ENCODE measurements around the gene BGLAP. TPM values are rescaled to one million over a fixed set of nuclear protein-coding genes. Genes with fewer than 3 reads are reported as not detected.

The BGLAP gene
- total RNA-seq: 1.8 TPM
- polyA plus RNA-seq (ENCODE audit: insufficient read depth, low read depth, low replicate concordance): 1.7 TPM
- long read RNA-seq, donor 1: 0 reads
- long read RNA-seq, donor 2: 0 reads
- long read RNA-seq, donor 3: 0 reads
- long read RNA-seq, donor 4: 0 reads
- long read RNA-seq, donor 5: 0 reads
- long read RNA-seq, donor 6, partial matches to known transcripts: 0 of 1 reads
- long read RNA-seq, donor 6, other reads (novel, unspliced or antisense): 0 of 1 reads
- long read RNA-seq, donor 7: 0 reads
- long read RNA-seq, donor 8: 0 reads
- long read RNA-seq, donor 9: 0 reads
- long read RNA-seq, donor 10: 0 reads

- DNase-seq (no peak), FAIRE-seq (no peak)
- Histone ChIP-seq H3K9ac (ENCODE audit: low read length in 3 of 3) (no peak within 1 kb of the TSS), H3K27ac (ENCODE audit: low read depth in 2 of 2, low read length in 2 of 2) (no peak within 1 kb of the TSS), H3K4me3 (ENCODE audit: low read length in 3 of 3) (no peak within 1 kb of the TSS), H3K4me1 (ENCODE audit: control insufficient read depth in 2 of 3, insufficient read depth in 2 of 3, low read depth in 1 of 3, low read length in 3 of 3) (peaks cover 0 to 7% (median 0%) of the 10 kb centered on the region in 3 donors), H3K27me3 (ENCODE audit: control insufficient read depth, insufficient read depth, low read length) (no peaks in the 10 kb centered on the region), H3K9me3 (ENCODE audit: control insufficient read depth in 2 of 3, insufficient read depth in 1 of 3, low read length in 3 of 3) (no peaks in the 10 kb centered on the region), H3K36me3 (ENCODE audit: control insufficient read depth in 2 of 3, insufficient read depth in 3 of 3, low read length in 3 of 3) (peaks cover 2 to 25% (median 10%) of the 10 kb centered on the region in 3 donors)
- intact Hi-C loops (cut with DNase I): no loop called here
- TF ChIP-seq CTCF (IDR thresholded peaks at IDR 0.05; ENCODE audit: borderline replicate concordance, extremely low read depth, insufficient read depth): no peak
Observed at GRCh38 chr1:156241926-156242325, at the start of gene BGLAP. Gene BGLAP (plus strand): TSS chr1:156242184. CDS start chr1:156242232, 48 bp downstream.

- Histone ChIP-seq H3K36me3 (ENCODE audit: control insufficient read depth in 2 of 3, insufficient read depth in 3 of 3, low read length in 3 of 3) (peaks cover 3 to 6% (median 3%) of the 10 kb centered on the region in 3 donors), H3K27ac (ENCODE audit: low read depth in 2 of 2, low read length in 2 of 2) (peak overlapping the region; percentile 52 to 81), H3K27me3 (ENCODE audit: control insufficient read depth, insufficient read depth, low read length) (no peaks in the 10 kb centered on the region), H3K9me3 (ENCODE audit: control insufficient read depth in 2 of 3, insufficient read depth in 1 of 3, low read length in 3 of 3) (no peaks in the 10 kb centered on the region), H3K9ac (ENCODE audit: low read length in 3 of 3) (peak overlapping the region; percentile 56 to 87 (median 78)), H3K4me1 (ENCODE audit: control insufficient read depth in 2 of 3, insufficient read depth in 2 of 3, low read depth in 1 of 3, low read length in 3 of 3) (peaks cover 0 to 17% (median 14%) of the 10 kb centered on the region in 3 donors), H3K4me3 (ENCODE audit: low read length in 3 of 3) (peak overlapping the region; percentile 88 to 95 (median 93))
- FAIRE-seq: no peak
- intact Hi-C loops (cut with DNase I): no loop called here
- TF ChIP-seq CTCF (IDR thresholded peaks at IDR 0.05; ENCODE audit: borderline replicate concordance, extremely low read depth, insufficient read depth): no peak
- peak in 1 of 5 donors; percentile 24 for DNase-seq
Observed at GRCh38 chr1:156193208-156193487, 48.8 kb upstream of the BGLAP start.

DNA sequence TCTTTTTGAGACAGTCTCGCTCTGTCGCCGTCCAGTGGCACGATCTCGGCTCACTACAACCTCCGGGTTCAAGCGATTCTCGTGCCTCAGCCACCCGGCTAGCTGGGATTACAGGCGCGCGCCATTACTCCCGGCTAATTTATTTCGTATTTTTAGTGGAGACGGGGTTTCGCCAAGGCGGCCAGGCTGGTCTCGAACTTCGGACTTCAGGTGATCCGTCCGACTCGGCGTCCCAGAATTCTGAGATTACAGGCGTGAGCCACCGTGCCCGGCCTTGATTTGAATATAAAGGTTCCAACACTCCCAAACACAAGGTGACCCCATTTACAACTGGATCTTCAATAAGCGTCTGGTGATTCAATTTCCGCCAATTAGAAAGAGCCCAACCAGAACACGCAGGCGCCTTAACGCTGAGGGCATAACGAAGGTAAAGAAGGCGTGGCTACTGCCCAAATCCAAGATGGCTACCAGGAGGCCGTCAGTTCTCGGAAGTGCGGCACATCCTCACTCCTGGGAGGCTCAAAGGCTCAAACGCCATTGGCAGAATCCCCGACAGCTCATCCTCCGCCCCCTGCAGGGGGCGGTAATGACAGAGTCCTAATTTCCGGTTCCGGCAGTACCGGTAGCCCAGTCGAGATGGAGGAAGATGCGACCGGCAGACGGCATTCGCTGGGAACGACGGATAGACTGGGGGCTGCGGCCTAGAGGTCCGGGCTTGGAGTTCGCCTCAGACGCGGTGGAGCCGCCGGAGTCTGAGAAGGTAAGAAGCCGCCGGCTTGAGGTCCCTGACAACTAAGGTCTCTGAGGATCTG lies 48.3 kb upstream of the BGLAP start, which contains the start of gene SLC25A44:
SLC25A44 (plus strand) TSS at position 617 of the 812 bp plus-strand sequence. CDS start 5,744 bp downstream, outside the sequence.
- H3K9me3 ChIP-seq (ENCODE audit: control insufficient read depth in 2 of 3, insufficient read depth in 1 of 3, low read length in 3 of 3): no peaks in the 10 kb centered on the region
- peak; percentile 47 for TF ChIP-seq CTCF (IDR thresholded peaks at IDR 0.05; ENCODE audit: borderline replicate concordance, extremely low read depth, insufficient read depth)
- DNase-seq (peak; percentile 98 to 99 (median 98)), FAIRE-seq (peak; percentile 98)
- peak within 1 kb of the TSS; percentile 78 to 87 (median 78) for H3K9ac ChIP-seq (ENCODE audit: low read length in 3 of 3)
- H3K27ac ChIP-seq (ENCODE audit: low read depth in 2 of 2, low read length in 2 of 2): peak within 1 kb of the TSS; percentile 66 to 81
- intact Hi-C loops (cut with DNase I): no loop called here
- peak within 1 kb of the TSS; percentile 88 to 95 (median 93) for H3K4me3 ChIP-seq (ENCODE audit: low read length in 3 of 3)
- no peaks in the 10 kb centered on the region for H3K27me3 ChIP-seq (ENCODE audit: control insufficient read depth, insufficient read depth, low read length)
- H3K4me1 ChIP-seq (ENCODE audit: control insufficient read depth in 2 of 3, insufficient read depth in 2 of 3, low read depth in 1 of 3, low read length in 3 of 3): peaks cover 0 to 17% (median 14%) of the 10 kb centered on the region in 3 donors
- H3K36me3 ChIP-seq (ENCODE audit: control insufficient read depth in 2 of 3, insufficient read depth in 3 of 3, low read length in 3 of 3): peaks cover 3 to 5% (median 3%) of the 10 kb centered on the region in 3 donors
